Measurements from ENCODE around the gene CRTC1. TPM values are rescaled to one million over a fixed set of nuclear protein-coding genes. Genes with fewer than 3 reads are reported as not detected.
A peak's percentile ranks its signal among the peaks of the same experiment; 100 is the strongest.

CRTC1 gene
- total and polyA plus RNA-seq, 7 donors, result 4.5 to 12.5 (median 8.1) TPM

GRCh38 chr19:18659281-18660050, 24.0 kb upstream of the CRTC1 start:
- Histone ChIP-seq H3K36me3 (ENCODE audit: insufficient read depth in 1 of 2, low read depth in 1 of 2) (peaks cover 0 to 1% of the 10 kb centered on the region in 2 donors), H3K27me3 (ENCODE audit: insufficient read depth in 3 of 3, low read length in 2 of 3) (no peaks in the 10 kb centered on the region), H3K9me3 (no peaks in the 10 kb centered on the region), H3K27ac (peak overlapping the region; percentile 89), H3K4me1 (peaks cover 39% of the 10 kb centered on the region), H3K4me3 (peak overlapping the region; percentile 54)
- 35 to 65% (median 49%) methylated on average over 30 of the region's 30 CpGs for WGBS, 3 donors
- peak; percentile 73 to 82 for DNase-seq
- no peak for TF ChIP-seq CTCF (IDR thresholded peaks at IDR 0.05)
- peak; percentile 1 to 50 (median 10) for ATAC-seq
- intact Hi-C loops (cut with DNase I), result loop anchor here in 1 of 2 donors (10.0 kb wide), 1 partner anchor 195 kb away; no protein-coding TSS in a partner anchor

GRCh38 chr19:18660051-18660910, 23.2 kb upstream of the CRTC1 start:
- peaks cover 39% of the 10 kb centered on the region for H3K4me1 ChIP-seq
- WGBS, 3 donors, result 48 to 67% (median 52%) methylated on average over 35 to 37 of the region's 37 CpGs

GRCh38 chr19:18660939-18661670, 22.4 kb upstream of the CRTC1 start:
- no peaks in the 10 kb centered on the region for H3K9me3 ChIP-seq
- no peak for TF ChIP-seq CTCF (IDR thresholded peaks at IDR 0.05)
- DNase-seq (no peak), ATAC-seq (no peak)
- peaks cover 39% of the 10 kb centered on the region for H3K4me1 ChIP-seq
- intact Hi-C loops (cut with DNase I), result no loop called here
- H3K27me3 ChIP-seq (ENCODE audit: insufficient read depth in 3 of 3, low read length in 2 of 3), result no peaks in the 10 kb centered on the region
- peaks cover 0 to 3% of the 10 kb centered on the region in 2 donors for H3K36me3 ChIP-seq (ENCODE audit: insufficient read depth in 1 of 2, low read depth in 1 of 2)
- H3K27ac ChIP-seq, result peak overlapping the region; percentile 89
- peak overlapping the region; percentile 54 for H3K4me3 ChIP-seq
- 85 to 94% (median 85%) methylated on average over 10 of the region's 10 CpGs for WGBS, 3 donors

More at GRCh38 chr19:18660051-18660910, 23.2 kb upstream of the CRTC1 start:
- Histone ChIP-seq H3K36me3 (ENCODE audit: insufficient read depth in 1 of 2, low read depth in 1 of 2) (peaks cover 0 to 3% of the 10 kb centered on the region in 2 donors), H3K27ac (peak overlapping the region; percentile 89), H3K4me3 (peak overlapping the region; percentile 54), H3K9me3 (no peaks in the 10 kb centered on the region), H3K27me3 (ENCODE audit: insufficient read depth in 3 of 3, low read length in 2 of 3) (no peaks in the 10 kb centered on the region)
- ATAC-seq, result peak; percentile 75 to 88 (median 78)
- intact Hi-C loops (cut with DNase I), result no loop called here
- DNase-seq, result peak; percentile 89 to 91
- no peak for TF ChIP-seq CTCF (IDR thresholded peaks at IDR 0.05)

GRCh38 chr19:18662972-18663732, 20.3 kb upstream of the CRTC1 start:
- Histone ChIP-seq H3K27me3 (ENCODE audit: insufficient read depth in 3 of 3, low read length in 2 of 3) (no peaks in the 10 kb centered on the region), H3K4me3 (no peak overlapping the region), H3K36me3 (ENCODE audit: insufficient read depth in 1 of 2, low read depth in 1 of 2) (peaks cover 0 to 11% of the 10 kb centered on the region in 2 donors), H3K27ac (peak overlapping the region; percentile 38), H3K9me3 (no peaks in the 10 kb centered on the region), H3K4me1 (peaks cover 39% of the 10 kb centered on the region)
- WGBS, 3 donors, result 40 to 62% (median 40%) methylated on average over 14 to 15 of the region's 15 CpGs
- no peak for TF ChIP-seq CTCF (IDR thresholded peaks at IDR 0.05)
- intact Hi-C loops (cut with DNase I), result no loop called here
- DNase-seq (no peak), ATAC-seq (peak in 2 of 4 donors; percentile 27 to 53)

Measured in psoas muscle (tissue), 8 donors.